Hepatocyte (in vitro differentiated cells): Measurements from ENCODE around the gene IL10RA.

Experiments
- EZH2 ChIP-seq: fragments of 200-600 bp; sonication (generic); IDR thresholded peaks from 2 replicates; pipeline ENCODE4 v1.6.1; 2016; ENCODE audit warnings: antibody characterized with exemption, mild to moderate bottlenecking, borderline replicate concordance
- EZH2phosphoT487 ChIP-seq: fragments of 200-600 bp; sonication (generic); IDR thresholded peaks from one replicate; pipeline ENCODE4 v1.6.1; 2018; ENCODE audit warnings: antibody characterized with exemption, mild to moderate bottlenecking, low read depth, moderate library complexity; ENCODE audit not compliant: unreplicated experiment, severe bottlenecking
- TF ChIP-seq, protein P1 (sequence below): fragments of 200-600 bp; sonication (generic); IDR thresholded peaks from 2 replicates; pipeline ENCODE4 v1.5.1; 2016; ENCODE audit warnings: antibody characterized with exemption, mild to moderate bottlenecking; ENCODE audit not compliant: poor library complexity

DNA sequence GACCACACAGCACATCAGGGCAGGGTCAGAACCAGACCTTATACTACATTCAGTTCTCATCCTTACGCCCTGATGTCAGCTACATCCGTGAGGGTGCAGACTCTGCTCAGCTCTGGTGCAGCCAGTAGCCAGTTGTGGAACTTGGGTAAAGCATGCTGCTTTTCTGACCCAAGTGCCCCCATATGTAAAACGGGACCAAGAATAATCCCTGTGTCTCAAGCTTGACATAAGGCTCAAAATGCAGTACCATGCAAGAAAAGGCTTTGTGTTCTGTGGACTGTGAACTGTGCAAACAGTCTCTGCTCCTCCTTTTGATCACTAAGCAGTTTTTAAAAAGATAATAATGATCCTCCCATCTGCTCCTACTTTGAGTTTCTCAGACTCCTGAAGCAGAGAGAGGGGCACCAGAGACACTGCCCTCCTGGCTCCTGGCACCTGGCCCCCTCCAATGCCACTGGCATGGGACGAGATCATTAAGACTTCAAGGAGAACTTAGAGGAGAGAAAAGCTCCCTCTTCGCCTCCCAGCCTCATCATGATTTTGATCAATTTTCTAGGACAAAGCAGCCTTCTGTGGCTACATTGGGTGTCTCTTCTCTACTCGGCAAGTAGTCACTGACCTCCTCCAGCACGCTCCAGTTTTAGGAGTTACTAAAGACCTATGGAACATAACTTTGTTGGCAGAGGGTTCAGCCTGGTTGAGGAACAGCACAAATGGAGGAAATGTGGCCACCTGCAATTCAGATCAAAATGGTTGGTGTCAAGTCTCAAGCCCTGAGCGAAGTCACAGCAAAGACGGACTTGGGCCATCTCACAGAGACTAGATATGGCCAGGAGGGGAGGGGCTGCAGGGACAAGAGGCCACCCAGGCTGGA is 23.9 kb downstream of the IL10RA start:
- TF ChIP-seq, protein P1, sequence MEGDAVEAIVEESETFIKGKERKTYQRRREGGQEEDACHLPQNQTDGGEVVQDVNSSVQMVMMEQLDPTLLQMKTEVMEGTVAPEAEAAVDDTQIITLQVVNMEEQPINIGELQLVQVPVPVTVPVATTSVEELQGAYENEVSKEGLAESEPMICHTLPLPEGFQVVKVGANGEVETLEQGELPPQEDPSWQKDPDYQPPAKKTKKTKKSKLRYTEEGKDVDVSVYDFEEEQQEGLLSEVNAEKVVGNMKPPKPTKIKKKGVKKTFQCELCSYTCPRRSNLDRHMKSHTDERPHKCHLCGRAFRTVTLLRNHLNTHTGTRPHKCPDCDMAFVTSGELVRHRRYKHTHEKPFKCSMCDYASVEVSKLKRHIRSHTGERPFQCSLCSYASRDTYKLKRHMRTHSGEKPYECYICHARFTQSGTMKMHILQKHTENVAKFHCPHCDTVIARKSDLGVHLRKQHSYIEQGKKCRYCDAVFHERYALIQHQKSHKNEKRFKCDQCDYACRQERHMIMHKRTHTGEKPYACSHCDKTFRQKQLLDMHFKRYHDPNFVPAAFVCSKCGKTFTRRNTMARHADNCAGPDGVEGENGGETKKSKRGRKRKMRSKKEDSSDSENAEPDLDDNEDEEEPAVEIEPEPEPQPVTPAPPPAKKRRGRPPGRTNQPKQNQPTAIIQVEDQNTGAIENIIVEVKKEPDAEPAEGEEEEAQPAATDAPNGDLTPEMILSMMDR: no peak
- TF ChIP-seq EZH2: no peak
- no peak for TF ChIP-seq EZH2phosphoT487
